C4-2B (cell line): ENCODE data around the gene CYFIP2.

Experiments used
- CTCF ChIP-seq: fragments of 450-650 bp; conservative IDR thresholded peaks from 2 replicates; pipeline ENCODE4 v1.5.1; 2017; ENCODE audit warnings: mild to moderate bottlenecking
- ZFX ChIP-seq: fragments of 450-650 bp; IDR thresholded peaks from 2 replicates; pipeline ENCODE4 v1.6.1; 2017

DNA sequence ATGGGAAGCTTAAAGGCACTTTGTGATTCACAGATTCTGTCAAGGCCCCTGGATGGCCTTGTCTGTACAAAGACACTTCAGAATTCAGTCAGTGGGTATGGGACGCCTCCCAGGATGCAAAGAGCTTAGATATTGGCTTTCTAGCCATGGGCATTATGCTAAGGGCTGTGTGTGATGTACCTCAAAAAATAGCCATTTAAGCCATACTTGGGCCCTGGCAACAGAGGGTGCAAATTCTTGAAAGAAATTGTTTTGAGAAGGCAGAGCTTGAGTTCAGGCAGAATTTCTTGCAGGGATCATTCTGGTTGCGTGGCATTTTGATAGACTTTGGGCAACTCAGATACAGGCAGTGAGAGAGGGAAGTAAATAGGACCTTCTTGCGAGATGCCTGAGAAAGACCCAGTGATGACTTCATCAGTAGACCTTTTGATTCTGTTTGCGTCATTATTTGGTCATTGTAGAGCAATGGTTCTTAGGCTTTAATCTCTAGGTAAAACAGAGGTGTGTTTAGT, 3.9 kb downstream of the CYFIP2 start:
- no peak for TF ChIP-seq CTCF
- TF ChIP-seq ZFX, result no peak
